GM21528 (cell line): Measurements from ENCODE around the gene NR6A1.
"Not testable (repeated sequence)": the region's sequence is repeated elsewhere in the genome, so short reads cannot be mapped to it uniquely, and the experiment has no call there.

ENCODE experiments used
- ATAC-seq: cut with Tn5 transposase; IDR thresholded peaks from one replicate; pipeline ENCODE4 v1.9.1; 2021; ENCODE audit warnings: mild to moderate bottlenecking, moderate library complexity; ENCODE audit not compliant: unreplicated experiment, low FRiP score

NR6A1 gene

GRCh38 chr9:124735121-124735520 lies 36.0 kb downstream of the NR6A1 start:
- ATAC-seq = no peak

GRCh38 chr9:124734741-124735083 lies 36.4 kb downstream of the NR6A1 start:
- ATAC-seq = not testable (repeated sequence)

- no peak for ATAC-seq
These were observed 37.0 kb downstream of the NR6A1 start for GRCh38 chr9:124733964-124734740.

GRCh38 chr9:124730772-124731171 lies 40.3 kb downstream of the NR6A1 start:
- ATAC-seq = no peak

GRCh38 chr9:124726886-124727285 lies 44.2 kb downstream of the NR6A1 start:
- no peak for ATAC-seq

GRCh38 chr9:124725068-124725452 lies 46.1 kb downstream of the NR6A1 start:
- no peak for ATAC-seq

- no peak for ATAC-seq
These were observed 46.6 kb downstream of the NR6A1 start for GRCh38 chr9:124724415-124725067.

- no peak for ATAC-seq
These were observed 47.8 kb downstream of the NR6A1 start for GRCh38 chr9:124723352-124723751.

- no peak for ATAC-seq
These were observed 49.8 kb downstream of the NR6A1 start for GRCh38 chr9:124721109-124721906.

GRCh38 chr9:124720429-124721108 lies 50.5 kb downstream of the NR6A1 start:
- ATAC-seq = no peak

GRCh38 chr9:124718928-124719327 lies 52.2 kb downstream of the NR6A1 start:
- no peak for ATAC-seq

GRCh38 chr9:124717597-124717996 lies 53.5 kb downstream of the NR6A1 start:
- ATAC-seq = no peak

- no peak for ATAC-seq
These were observed 54.3 kb downstream of the NR6A1 start for GRCh38 chr9:124716808-124717207.

GRCh38 chr9:124710766-124711165 lies 60.3 kb downstream of the NR6A1 start:
- ATAC-seq = no peak

- ATAC-seq = no peak
These were observed 61.8 kb downstream of the NR6A1 start for GRCh38 chr9:124709292-124709690.

- no peak for ATAC-seq
These were observed 62.3 kb downstream of the NR6A1 start for GRCh38 chr9:124708633-124709291.

GRCh38 chr9:124708074-124708473 lies 63.0 kb downstream of the NR6A1 start:
- no peak for ATAC-seq

GRCh38 chr9:124707666-124708065 lies 63.4 kb downstream of the NR6A1 start:
- ATAC-seq = no peak

GRCh38 chr9:124706685-124707084 lies 64.4 kb downstream of the NR6A1 start:
- no peak for ATAC-seq

GRCh38 chr9:124699575-124699974 lies 71.5 kb downstream of the NR6A1 start:
- ATAC-seq = no peak
